ENCODE measurements around the gene MGME1. TPM values are rescaled to one million over a fixed set of nuclear protein-coding genes. Genes with fewer than 3 reads are reported as not detected.
A peak's percentile ranks its signal among the peaks of the same experiment; 100 is the strongest.

Gene MGME1
- total RNA-seq, 1 donor from 2014 or later, result 23.3 TPM

DNA sequence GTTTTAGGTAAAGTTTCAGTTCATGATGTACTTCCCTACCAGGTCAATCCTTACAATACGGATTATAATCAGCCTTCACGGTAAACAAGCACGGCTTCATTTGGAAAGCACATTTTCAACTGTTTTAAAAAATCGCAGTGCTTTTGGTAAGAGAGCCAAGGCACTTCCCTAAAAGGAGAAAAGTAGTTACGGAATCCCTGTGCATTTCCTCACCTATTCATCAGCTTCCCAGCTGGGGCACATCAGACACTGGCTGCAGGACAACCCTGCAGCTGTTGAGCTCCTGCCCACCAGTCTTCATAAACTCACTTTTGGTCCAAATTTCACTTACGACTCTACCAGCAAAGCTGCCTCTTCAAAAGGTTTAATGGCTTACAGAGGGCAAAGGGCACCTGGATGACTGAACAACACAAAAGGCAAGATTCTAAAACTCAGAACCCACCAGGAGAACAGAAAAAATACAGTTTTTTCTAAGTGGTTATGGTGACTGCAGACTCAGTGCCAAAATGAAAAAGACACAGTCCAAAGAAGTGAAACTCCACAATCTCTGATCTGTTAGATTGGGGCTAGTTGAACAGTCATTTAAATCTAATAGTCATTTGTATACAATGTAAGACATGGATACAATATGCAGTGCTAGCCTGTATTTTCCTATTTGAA is 7.8 kb upstream of the MGME1 start:
- no peak for DNase-seq

DNA sequence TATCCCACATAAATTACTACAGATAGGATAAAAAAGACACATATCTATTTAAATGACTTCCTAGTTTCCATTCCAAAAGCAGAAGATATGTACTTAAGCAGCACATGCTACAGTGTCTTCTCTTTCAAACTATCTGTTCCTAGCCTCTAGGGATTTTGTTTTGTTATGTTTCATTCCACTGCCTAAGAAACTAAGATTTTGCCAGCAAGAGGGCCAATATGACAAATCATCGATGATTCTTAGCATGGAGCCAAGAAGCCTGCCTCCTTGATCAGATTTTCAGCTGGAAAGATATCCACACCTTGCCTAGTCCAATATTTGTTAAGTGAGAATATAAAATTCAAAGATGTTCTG is 7.3 kb upstream of the MGME1 start:
- peak; percentile 31 for DNase-seq

DNA sequence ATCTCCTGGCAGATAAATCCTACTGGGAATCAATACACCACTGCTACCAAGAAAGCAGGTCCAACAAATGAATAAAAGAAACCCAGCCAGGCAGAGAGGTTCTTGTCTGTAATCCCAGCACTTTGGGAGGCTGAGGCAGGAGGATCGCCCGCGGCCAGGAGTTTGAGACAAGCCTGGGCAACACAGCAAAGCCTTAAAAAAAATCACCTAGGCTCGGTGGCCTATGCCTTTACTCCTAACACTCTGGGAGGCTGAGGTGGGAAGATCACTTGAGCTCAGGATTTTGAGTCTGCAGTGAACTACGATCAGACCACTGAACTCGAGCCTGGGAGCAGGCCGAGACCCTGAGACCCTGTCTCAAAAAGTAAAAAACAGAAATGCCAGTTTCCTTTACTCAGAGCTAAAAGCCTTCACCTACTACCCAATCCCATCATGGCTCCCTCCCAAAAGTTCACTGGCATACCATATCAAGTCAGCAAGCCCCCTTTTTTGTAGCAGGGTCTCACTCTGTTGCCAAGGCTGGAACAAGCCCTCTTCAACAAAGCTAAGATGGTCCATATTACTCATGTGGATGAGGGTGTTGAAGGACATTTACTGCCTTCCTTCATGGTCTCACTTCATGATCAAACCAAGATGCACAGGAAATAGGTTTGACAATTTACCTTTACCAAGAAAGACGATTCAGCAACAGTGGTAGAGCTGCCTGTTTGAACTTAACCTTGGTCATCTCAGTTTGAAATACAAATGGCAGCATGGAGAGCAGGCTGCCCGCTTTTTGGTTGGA is 5.5 kb upstream of the MGME1 start:
- no peak for DNase-seq

DNA sequence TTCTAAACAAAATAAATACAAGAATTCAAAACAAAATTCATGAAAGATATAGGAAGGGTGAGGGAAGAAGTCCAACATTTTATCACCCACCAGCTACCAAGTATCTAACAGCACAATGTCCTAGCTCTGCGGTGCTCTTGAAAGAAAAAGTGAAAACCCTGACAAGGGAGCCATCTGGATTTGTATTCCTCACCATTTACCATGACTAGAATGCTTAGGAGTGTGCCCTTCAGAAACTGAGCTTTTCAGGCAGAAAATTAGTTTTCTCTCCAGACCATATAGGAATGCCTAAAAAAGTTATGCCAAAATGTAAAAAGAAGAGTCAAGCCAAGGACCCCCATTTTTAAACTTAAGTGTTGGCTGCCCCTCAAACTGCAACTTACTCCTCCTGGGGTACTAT is 4.7 kb upstream of the MGME1 start:
- no peak for DNase-seq

DNA sequence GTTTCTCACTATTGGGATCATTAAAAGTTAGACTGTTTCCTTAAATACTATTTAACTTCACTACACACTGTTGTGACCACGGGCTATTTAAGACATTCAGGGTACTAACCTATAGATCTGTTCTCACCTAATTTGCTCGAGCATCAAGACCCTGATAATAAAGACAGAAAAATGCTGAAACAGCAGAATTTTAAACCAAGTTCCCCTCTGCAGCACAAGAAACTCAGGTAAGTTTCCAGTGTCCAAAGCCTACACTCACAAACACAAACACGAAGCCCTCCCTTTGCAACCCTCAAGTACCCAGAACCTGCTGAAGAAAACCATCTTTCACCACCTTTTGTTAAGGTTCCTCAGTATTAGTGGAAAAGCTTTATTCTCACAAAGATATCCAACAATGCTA is 4.2 kb upstream of the MGME1 start:
- no peak for DNase-seq

DNA sequence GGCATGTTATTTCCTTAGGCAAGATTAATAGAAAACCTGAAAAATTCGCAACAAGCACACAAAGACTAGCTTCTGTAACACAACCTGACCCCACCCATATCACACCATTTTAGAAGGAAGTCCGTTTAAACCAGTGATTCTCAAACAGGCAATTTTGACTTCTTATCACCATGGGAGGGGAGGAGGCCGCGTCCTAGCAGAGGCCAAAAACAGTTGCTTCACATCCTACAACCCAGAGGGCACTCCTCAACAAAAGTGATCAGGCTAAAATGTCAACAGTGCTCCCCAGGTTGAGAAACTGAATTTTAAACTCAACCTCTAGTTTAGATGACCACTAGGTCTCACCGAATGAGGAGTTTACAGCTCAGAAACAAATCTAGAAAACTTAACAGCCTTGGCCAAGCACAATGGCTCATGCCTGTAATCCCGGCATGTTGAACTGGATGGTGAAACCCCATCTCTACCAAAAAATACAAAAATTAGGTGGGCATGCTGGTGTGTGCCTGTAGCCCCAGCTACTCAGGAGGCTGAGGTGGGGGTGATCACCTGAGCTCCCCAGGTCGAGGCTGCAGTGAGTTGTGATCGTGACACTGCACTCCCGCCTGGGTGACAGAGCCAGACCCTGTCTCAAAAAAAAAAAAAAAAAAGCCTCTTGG is 3.6 kb upstream of the MGME1 start:
- DNase-seq, result no peak

DNA sequence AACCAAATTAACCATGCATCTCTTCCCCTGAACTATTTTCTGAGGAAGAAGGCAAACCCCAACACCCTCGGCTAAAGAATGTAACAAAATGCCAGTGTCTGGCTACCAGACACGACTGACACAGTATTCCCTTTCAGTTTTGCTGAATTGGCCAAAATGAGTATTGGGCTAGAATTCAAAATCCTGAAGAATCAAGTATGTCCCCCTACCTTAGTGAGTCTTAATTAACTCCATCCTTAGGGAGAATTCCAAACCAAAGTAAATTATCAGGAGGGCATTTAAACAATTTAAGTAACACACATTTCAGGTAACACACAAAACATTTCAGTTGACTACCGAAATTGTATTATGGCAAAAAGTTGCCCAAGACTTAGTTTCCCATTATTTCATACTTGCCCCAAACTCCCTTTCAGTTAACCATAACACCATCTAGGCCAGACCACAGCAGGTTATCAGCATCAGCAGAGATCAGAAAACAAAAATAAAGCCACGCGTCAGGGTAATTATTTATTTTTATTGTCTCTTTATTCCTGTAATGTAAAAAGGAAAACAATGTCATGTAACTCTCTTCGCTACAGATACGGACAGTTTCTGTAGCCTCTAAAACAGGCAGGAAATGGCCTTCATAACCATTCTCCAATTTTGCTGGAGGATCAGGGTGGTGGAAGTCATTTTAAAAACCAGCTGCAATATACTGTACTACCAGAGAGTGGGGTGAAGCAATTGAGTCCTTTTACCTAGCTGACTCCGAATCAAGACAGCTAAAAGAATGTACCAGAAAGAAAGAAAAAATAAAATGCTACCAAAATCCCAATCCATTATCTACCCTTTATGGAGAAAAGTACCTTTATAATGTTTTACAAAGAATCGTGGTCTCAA is 2.1 kb upstream of the MGME1 start:
- peak; percentile 27 for DNase-seq

DNA sequence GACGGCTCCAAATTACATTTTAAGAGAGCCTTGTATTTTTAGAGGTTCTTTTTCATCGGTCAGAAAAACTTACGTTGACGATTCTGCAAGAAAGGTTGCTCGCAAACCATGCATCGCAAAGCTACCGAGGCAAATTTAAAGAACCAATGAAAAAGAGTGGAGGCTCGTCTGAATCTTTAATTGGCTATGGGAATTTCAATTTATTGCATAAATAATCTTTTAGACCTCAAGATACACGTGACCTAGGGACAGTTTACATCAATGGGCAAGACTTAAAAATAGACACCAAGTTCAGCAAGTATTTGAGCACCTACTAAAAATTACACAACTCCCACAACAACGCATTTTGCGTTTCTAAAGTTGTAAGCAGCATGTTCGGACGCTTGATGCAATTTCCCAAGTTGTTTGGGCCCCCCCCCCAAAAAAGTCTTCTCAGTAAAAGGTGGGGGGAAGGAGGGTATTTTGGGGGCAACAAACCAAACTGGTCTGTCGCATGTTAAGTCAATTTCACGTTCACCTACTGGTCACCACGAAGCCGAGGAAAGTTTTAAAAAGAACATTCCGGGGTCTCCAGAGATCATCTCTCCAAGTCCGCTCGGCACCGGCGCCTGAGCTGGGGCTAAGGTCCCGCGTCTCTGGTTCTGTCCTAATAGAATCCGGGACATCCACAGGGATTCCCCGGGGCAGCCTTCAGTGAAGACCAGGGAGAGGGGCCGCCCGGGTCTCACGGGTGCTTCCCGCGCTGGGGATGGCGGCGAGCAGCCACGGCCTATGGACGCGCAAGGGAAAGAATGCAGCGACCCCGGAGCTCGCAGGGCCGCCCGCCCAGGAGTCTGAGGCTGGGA is 1.1 kb upstream of the MGME1 start:
- no peak for DNase-seq

DNA sequence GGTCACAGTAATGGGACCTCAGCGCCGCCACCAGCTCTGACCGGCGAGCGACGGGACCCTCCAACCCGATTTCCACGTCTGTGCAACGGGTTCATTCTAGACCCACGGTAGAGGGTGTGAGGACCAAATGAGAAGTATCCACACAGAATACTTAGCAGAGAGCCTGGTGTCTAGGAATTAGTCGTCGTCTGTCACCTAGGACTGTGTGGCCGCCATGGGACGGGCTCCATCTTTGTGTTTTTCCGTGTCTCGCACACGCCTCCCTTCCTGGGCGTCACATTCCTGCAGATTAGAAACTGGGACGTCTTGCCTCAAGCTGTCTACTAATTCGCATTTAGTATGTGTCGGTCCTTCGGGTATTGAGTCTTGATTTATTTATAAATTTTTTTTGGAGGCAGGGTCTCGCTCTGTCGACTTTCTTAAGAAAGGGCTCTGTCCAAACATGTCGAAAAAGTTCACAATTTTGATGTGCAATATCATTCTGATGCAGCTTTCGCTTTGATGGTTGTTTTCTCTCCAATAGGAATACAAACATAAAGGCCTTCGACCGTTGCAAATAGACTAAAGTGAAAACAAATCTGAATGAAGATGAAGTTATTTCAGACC is 563 bp downstream of the MGME1 start:
- DNase-seq, result peak; percentile 34

DNA sequence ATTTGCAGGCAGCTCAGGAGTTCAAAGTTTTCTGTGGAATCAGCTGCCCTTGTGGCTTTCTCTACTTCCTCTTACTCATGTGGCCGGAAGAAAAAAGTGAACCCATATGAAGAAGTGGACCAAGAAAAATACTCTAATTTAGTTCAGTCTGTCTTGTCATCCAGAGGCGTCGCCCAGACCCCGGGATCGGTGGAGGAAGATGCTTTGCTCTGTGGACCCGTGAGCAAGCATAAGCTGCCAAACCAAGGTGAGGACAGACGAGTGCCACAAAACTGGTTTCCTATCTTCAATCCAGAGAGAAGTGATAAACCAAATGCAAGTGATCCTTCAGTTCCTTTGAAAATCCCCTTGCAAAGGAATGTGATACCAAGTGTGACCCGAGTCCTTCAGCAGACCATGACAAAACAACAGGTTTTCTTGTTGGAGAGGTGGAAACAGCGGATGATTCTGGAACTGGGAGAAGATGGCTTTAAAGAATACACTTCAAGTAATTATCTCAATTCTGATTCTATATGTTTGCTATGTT is 1.1 kb downstream of the MGME1 start:
- DNase-seq, result peak; percentile 42

DNA sequence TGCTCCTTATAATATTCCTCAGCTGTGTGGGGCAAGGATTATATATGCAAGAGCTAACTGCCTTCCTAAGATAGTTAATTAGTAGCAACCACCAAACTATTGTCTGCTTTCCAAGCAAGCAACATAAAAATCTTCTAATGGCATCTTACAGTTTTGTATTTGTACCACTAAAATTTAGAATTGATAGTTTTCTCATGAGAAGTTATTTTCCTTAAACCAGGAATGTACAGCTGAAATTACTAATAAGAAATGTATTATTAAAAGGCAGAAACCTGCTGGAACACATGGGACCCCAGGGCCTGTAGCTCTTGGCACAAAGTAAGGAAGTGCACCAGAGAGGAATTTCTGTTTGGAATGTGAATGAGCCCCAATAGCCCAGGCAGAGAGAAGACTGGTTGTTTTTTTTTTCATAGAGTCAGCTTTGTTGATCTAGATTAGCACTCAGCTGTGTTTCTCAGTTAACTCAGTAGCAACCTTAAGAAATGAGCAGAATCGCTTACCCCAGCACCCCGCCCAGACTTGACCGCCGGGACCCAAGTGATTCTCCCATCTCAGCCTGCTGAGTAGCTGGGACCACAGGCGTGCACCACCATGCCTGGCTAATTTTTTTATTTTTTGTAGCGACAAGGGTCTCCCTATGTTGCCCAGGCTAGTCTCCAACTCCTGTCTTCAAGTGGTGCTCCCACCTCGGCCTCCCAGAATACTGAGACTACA is 2.6 kb downstream of the MGME1 start:
- peak; percentile 17 for DNase-seq

DNA sequence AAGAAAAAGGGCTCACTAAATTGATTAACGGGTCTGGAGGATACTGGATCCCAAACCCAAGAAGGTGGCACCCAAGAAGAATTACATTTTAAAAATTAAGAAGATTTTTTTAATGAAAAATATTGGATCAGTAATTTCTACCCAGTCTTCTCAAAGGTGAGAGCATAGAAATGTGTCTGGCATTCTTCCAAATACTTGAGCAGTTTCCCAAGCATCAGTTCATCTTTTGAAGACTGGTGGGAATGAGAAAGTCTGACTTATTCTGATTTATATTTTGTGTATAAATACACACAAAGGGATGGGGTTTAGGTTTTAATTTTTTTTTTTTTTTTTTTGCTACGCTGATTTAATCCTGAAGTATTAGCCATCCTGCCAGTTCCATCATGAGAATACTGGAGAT is 3.3 kb downstream of the MGME1 start:
- peak; percentile 1 for DNase-seq

DNA sequence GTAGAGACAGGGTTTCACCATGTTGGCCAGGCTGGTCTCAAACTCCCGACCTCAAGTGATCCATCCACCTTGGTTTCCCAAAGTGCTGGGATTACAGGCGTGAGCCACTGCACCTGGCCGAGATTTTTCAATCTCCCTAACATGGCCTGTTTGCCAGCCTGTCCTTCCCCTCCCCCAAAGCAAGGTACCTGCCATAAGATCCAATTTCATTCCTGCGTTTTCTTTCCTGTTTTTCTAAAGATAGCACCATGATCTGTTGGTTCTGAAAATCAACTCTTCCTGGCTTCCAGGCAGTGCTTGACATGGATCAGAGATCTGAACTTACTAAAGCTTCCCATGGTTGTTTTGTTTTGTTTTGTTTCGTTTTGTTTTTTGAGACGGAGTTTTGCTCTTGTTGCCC is 7.5 kb downstream of the MGME1 start:
- DNase-seq, result no peak

DNA sequence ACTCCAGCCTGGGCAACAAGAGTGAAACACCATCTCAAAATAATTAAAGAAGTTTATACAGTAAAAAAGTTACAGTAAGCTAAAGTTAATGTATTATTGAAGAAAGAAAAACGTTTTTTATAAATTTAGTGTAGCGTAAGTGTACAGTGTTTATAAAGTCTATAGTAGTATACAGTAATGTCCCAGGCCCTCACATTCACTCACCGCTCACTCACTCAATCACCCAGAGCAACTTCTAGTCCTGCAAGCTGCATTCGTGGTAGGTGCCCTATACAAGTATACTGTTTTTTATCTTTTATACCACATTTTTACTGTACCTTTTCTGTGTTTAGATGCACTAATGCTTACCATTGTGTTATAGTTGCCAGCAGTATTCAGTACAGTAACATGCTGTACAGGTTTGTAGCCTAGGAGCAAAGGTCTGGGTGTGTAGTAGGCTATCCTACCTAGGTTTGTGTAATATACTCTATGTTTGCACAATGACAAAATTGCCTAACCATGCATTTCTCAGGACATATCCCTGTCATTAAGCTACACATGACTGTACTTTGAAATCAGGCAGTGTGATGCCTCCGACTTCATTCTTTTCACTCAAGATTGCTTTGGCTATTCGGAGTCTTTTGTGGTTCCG is 16.7 kb downstream of the MGME1 start:
- no peak for DNase-seq

DNA sequence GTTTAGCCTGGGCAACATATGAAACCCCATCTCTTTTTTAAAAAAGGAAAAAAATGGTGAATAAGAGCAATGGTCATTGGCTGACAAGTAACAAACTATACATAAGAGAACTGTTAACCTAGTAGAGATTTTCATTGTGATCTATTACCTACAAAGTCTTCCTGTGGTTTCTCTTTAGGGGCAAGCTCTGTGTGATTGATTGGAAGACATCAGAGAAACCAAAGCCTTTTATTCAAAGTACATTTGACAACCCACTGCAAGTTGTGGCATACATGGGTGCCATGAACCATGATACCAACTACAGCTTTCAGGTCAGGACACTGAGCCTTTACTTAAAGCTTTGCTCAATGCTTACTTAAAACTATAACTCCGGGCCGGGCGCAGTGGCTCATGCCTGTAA is 19.2 kb downstream of the MGME1 start:
- no peak for DNase-seq

DNA sequence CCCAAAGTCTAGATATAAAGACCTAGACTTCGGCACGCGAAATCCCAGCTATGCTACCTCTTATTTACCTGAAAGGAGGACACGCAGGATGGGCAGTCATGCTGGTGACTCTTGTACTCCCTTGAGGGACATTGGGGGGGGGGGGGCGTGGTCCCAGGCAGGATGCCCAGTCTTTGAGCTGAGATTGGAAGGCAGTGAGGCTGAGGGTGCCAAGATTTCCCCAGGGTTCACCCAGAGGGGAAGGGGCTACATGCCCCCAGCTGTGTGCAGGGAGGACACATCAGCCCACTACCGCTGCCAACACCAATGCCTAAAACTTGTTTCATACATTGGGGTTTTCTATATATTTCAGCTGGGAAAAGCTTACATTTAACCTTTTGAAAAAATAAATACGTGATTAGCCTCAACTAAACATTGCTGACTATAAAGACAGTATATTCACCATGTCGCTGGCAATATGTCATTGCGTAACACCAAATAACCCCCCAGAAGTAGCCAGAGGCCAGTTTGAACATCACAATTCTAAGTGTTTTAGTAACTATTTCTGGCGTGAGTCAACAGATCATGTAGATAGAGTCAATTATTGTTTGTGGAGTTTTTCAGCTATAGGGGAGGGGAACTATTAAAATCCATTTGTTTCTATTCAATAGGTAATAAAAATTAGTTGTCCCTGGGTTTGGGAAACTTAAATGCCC is 21.6 kb downstream of the MGME1 start:
- no peak for DNase-seq

DNA sequence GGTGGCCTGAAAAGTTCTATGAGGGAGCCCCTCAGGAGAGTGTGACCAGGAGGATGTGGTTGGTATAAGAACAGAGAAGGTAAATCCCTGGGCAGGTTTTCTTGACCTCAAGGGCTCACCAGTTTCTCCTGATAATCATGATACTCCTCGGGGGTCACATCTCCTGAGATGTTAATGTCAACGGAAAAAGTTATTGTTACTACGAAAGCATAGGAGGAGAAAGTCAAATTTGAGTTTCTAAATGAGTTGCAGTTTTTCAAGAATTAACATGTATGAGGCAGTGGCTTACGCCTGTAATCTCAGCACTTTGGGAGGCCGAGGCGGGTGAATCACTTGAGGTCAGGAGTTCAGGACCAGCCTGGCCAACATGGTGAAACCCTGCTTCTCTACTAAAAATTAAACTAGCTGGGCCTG is 23.4 kb downstream of the MGME1 start:
- DNase-seq, result no peak

DNA sequence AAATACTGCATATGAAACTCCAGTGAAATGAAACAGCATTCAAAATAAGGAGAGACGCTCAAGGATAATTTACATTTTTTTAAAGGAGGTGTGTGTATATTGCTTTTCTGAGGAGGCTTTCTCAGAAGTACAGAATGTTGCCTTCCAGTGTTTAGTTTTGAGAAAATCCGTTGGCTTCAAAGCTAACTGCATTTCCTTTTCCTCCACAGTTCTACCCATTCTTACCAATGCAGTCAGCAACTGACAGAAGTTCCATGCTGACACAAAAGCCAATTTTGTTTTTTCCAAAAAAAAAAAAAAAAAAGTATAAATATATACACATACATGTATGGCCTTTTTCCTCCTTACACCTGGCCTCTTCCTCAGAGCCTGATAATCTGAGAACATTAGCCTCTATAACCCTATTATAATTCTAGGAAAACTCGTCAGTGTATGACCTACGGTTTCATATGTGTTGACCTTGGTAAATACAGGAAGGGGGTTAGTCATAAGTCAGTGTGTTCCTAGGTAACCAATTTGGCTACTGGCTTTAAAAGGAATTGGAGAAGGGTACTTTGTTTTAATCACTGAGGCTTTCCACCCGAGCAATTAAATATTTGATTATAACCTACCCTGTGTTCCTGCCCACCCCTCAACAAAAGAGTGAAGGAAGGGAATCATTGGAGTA is 24.2 kb downstream of the MGME1 start:
- no peak for DNase-seq

DNA sequence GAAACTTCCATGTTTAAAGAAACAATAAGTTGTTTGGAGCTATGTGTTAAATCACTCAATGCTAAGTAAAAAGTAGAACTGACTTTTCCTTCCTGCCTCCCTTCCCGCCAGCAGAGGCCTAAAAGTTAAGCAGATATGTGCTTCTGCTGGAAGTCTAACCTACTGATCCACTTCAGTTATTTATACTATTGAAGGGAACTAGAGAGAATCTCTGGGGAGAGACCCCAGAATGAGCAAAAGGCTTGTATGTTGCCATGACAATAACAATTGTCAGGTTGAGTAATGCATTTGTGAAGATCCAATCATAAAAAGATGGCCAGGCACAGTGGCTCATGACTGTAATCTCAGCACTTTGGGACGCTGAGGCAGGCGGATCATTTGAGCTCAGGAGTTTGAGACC is 24.7 kb downstream of the MGME1 start:
- no peak for DNase-seq

Data from skin of body (tissue), 2 donors.